ENCODE data around the gene SMARCB1. TPM values are rescaled to one million over a fixed set of nuclear protein-coding genes. Genes with fewer than 3 reads are reported as not detected.
A peak's percentile ranks its signal among the peaks of the same experiment; 100 is the strongest.

The SMARCB1 gene
- total and polyA plus RNA-seq, 4 donors = 39.2 to 69.6 (median 47.8) TPM

GRCh38 chr22:23801886-23802377 lies 15.2 kb downstream of the SMARCB1 start:
- TF ChIP-seq CTCF (IDR thresholded peaks at IDR 0.05; ENCODE audit: control extremely low read depth, extremely low read depth) = no peak
- no peaks in the 10 kb centered on the region for H3K27me3 ChIP-seq (ENCODE audit: control insufficient read depth in 3 of 3, insufficient read depth in 3 of 3, low read length in 2 of 3)
- no peak overlapping the region for H3K4me3 ChIP-seq
- peaks cover 21 to 65% (median 55%) of the 10 kb centered on the region in 4 donors for H3K36me3 ChIP-seq (ENCODE audit: control insufficient read depth in 4 of 4, insufficient read depth in 4 of 4, low read length in 4 of 4)
- H3K9me3 ChIP-seq (ENCODE audit: control insufficient read depth in 4 of 4, insufficient read depth in 3 of 4, low read length in 3 of 4) = peaks cover 0 to 2% (median 0%) of the 10 kb centered on the region in 4 donors
- no peak for ATAC-seq (ENCODE audit: insufficient read depth, low FRiP score)
- H3K4me1 ChIP-seq (ENCODE audit: control insufficient read depth in 5 of 5, insufficient read depth in 5 of 5, low read length in 5 of 5) = no peaks in the 10 kb centered on the region
- WGBS, 2 donors = 95 to 96% methylated on average over 8 of the region's 8 CpGs
- no peak overlapping the region for H3K9ac ChIP-seq (ENCODE audit: insufficient read depth in 1 of 2, low read length in 2 of 2)
- H3K27ac ChIP-seq (ENCODE audit: low read depth in 1 of 2, low read length in 1 of 2) = no peak overlapping the region
- no peak for DNase-seq

GRCh38 chr22:23803001-23803819 lies 16.4 kb downstream of the SMARCB1 start:
- Histone ChIP-seq H3K27me3 (ENCODE audit: control insufficient read depth in 3 of 3, insufficient read depth in 3 of 3, low read length in 2 of 3) (no peaks in the 10 kb centered on the region), H3K36me3 (ENCODE audit: control insufficient read depth in 4 of 4, insufficient read depth in 4 of 4, low read length in 4 of 4) (peaks cover 21 to 62% (median 53%) of the 10 kb centered on the region in 4 donors), H3K4me3 (no peak overlapping the region), H3K9ac (ENCODE audit: insufficient read depth in 1 of 2, low read length in 2 of 2) (no peak overlapping the region), H3K9me3 (ENCODE audit: control insufficient read depth in 4 of 4, insufficient read depth in 3 of 4, low read length in 3 of 4) (peaks cover 0 to 2% (median 0%) of the 10 kb centered on the region in 4 donors), H3K4me1 (ENCODE audit: control insufficient read depth in 5 of 5, insufficient read depth in 5 of 5, low read length in 5 of 5) (no peaks in the 10 kb centered on the region), H3K27ac (ENCODE audit: low read depth in 1 of 2, low read length in 1 of 2) (no peak overlapping the region)
- no peak for TF ChIP-seq CTCF (IDR thresholded peaks at IDR 0.05; ENCODE audit: control extremely low read depth, extremely low read depth)
- WGBS, 2 donors = 83 to 88% methylated on average over 21 of the region's 21 CpGs
- ATAC-seq (ENCODE audit: insufficient read depth, low FRiP score) (no peak), DNase-seq (no peak)

- peaks cover 21 to 55% (median 51%) of the 10 kb centered on the region in 4 donors for H3K36me3 ChIP-seq (ENCODE audit: control insufficient read depth in 4 of 4, insufficient read depth in 4 of 4, low read length in 4 of 4)
- no peak overlapping the region for H3K9ac ChIP-seq (ENCODE audit: insufficient read depth in 1 of 2, low read length in 2 of 2)
- 85 to 86% methylated on average over 12 of the region's 12 CpGs for WGBS, 2 donors
- no peak overlapping the region for H3K4me3 ChIP-seq
- H3K9me3 ChIP-seq (ENCODE audit: control insufficient read depth in 4 of 4, insufficient read depth in 3 of 4, low read length in 3 of 4) = peaks cover 0 to 2% (median 0%) of the 10 kb centered on the region in 4 donors
- DNase-seq (peak in 1 of 3 donors; percentile 31), ATAC-seq (ENCODE audit: insufficient read depth, low FRiP score) (no peak)
- H3K4me1 ChIP-seq (ENCODE audit: control insufficient read depth in 5 of 5, insufficient read depth in 5 of 5, low read length in 5 of 5) = no peaks in the 10 kb centered on the region
- no peak for TF ChIP-seq CTCF (IDR thresholded peaks at IDR 0.05; ENCODE audit: control extremely low read depth, extremely low read depth)
- no peak overlapping the region for H3K27ac ChIP-seq (ENCODE audit: low read depth in 1 of 2, low read length in 1 of 2)
- H3K27me3 ChIP-seq (ENCODE audit: control insufficient read depth in 3 of 3, insufficient read depth in 3 of 3, low read length in 2 of 3) = no peaks in the 10 kb centered on the region
Observed at GRCh38 chr22:23804781-23805291, 18.1 kb downstream of the SMARCB1 start.

All from lung (tissue), 12 donors.